8988T (cell line): ENCODE data around the gene FBN1.

Experiments used
- DNase-seq: peaks from one replicate; pipeline ENCODE4 v3.0.0; 2011

FBN1 gene

DNA sequence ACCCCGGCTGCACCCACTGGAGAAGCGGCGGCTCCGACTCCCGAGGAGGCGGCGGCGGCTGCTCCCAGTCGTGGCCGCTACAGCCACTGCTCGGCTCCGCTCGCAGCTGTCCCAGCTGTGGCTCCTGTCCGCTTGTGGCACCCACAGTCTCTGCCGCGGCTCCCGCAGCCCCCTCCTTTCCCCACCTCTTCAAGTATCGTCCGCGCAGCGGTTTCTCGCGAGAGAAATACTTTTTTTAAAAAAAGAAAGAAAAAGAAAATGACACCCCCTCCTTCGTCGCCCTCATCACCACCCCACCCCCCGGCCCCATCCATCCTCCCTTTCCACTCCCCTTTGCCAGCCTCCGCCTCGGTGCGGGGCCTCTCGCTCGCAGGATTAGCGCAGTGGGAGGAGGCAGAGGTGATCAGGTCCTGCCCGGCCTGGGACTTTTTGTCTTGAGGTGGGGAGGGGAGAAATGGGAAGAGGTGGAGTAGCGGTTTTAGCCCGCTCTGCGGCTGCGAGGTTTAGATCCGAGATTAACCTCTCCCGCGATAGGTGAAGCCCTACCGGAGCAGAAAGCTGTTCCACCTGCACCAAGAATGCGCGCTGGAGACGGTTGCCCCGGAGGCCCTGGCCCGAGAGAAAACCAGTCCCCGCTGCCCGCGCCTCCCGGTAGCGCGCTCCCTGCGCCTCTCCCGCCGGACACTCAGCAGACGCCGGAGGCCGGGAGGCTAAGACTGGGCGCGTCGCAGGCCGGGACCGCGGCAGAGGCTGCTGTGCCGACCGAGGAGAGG is at the start of gene FBN1:
Gene FBN1, minus strand, starts transcription at position 152 of the 773 bp plus-strand sequence. CDS start 940 bp downstream, outside the sequence.
- DNase-seq = peak; percentile 47

DNA sequence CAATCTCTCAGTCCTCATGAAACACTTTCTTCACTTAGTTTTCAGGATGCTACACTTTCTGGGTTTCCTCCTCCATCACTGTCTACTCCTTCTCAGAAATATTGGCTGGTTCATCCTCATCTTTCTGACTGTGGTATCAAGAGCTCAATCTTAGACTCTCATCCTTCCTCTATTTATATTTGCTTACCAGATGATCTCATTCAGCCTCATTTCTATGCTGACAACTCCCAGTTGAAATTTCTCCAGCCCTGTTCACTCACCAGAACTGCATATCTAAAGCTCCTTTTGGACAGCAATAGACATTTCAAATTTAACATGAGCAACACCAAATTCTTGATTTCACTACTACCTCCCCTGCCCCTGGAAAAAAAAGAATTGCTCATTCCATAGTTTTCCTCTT is 48.0 kb upstream of the FBN1 start:
- DNase-seq = no peak

DNA sequence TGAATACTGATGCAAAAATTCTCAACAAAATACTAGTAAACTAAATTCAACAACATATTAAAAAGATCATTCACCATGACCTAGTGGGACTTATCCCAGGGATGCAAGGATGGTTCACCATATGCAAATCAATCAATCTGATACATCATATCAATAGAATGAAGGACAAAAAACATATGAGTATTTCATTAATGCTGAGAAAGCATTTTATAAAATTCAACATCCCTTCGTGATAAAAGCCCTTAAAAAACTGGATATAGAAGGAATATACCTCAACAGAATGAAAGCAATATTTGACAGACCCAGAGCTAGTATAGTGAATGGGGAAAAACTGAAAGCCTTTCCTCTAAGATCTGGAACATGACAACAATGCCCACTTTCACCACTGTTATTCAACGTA is 43.0 kb upstream of the FBN1 start:
- DNase-seq = no peak

DNA sequence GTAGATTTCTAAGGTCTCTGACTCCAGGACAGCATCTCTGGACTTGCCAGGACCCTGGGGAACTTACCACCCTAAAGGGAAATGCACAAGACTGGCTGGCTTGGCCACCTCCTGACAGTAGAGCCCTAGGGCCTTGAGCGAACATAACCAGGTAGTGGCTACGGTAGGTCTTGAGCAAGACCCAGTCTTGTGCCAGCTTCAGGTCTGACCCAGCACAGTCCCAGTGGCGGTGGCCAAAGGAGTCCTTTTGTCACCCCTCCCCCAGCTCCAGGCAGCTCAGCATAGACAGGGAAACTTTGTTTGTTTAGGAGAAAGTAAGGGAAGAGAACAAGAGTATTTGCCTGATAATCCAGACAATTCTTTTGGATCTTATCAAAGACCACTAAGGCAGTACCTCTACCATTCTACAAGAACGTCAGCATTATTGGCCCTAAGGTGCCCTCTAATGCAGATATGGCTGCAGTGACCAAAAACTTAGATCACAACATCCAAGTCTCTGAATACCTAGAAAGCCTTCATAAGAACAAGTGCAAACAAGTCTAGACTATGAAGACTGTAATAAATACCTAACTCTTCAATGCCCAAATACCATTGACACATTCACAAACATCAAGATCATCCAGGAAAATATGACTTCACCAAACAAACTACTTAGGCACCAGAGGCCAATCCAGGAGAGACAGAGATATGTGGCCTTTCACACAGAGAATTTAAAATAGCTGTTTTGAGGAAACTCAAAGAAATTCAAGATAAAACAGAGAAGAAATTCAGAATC is 38.7 kb upstream of the FBN1 start:
- no peak for DNase-seq

DNA sequence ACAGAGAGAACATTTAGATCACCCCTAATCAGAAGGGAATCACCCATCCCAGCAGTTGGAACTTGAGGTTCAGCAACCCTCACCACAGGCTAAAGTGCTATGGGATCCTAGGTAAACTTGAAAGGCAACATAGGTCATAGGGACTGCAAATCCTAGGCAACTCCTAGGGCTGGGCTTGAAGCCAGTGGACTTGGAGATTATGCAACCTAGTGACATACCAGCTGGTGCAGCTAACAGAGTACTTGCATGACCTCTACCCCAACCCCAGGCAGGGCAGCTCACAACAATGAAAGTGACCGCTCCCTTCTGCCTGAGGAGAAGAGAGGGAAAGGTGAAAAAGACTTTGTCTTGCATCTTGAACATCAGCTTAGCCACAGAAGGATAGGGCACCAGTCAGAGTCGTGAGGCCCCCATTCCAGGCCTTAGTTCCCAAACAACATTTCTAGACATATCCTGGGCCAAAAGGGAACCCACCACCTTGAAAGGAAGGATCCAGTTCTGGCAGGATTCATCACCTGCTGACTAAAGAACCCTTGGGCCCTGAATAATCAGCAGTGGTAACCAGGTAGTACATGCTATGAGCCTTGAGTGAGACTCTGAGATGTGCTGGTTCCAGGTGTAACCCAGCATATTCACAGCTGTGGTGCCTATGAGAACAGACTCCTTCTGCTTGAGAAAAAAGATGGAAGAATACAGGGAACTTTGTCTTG is 37.6 kb upstream of the FBN1 start:
- DNase-seq = no peak

DNA sequence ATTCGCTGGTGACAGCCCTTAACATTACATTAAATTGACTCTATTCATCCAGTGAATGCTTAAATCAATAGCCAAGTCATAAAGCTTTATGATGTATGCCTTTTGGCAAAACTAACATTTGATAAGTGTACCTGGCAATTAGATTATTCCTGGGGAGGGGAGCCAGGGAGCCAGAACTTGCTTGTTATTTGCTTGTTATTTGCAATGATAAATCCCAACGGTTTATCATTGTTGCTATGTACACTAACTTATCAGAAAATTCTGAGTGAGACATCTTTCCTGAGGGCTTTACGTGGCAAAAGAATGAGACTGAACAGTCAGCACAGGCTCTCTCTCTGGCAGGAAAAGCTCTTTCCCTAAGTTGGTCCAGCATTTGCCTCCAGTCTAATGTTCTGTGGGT is 35.8 kb upstream of the FBN1 start:
- DNase-seq = no peak

DNA sequence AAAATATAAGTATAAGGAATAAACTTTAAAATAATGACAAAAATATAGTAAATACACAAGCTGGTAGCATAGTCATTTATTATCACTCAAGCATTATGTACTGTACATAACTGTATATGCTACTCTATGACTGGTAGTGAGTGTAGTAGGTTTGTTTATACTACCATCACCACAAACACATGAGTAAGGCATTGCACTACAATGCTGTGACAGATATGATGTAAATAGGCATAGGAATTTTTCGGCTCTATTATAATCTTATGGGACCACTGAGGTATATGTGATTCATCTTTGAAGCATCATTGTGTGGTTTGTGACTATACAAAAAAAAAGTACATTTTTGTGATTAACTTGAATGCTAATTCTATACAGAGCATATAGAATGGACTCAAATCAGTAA is 35.3 kb upstream of the FBN1 start:
- no peak for DNase-seq

DNA sequence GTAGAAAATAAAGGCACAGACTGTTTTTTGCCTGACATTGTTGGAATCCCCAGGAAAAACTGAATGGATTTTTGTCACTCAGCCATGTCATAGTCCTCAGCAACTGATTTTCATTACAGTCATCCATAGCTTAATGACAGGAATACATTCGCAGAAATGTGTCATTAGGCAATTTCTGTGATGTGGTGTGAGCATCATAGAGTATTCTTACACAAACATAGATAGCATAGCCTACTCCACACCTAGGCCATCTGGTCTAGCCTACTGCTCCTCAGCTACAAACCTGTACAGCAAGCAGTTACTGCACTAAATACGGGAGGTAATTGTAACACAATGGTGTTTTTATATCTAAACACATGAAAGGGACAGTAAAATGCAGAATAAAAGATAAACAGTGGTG is 34.4 kb upstream of the FBN1 start:
- DNase-seq = no peak

DNA sequence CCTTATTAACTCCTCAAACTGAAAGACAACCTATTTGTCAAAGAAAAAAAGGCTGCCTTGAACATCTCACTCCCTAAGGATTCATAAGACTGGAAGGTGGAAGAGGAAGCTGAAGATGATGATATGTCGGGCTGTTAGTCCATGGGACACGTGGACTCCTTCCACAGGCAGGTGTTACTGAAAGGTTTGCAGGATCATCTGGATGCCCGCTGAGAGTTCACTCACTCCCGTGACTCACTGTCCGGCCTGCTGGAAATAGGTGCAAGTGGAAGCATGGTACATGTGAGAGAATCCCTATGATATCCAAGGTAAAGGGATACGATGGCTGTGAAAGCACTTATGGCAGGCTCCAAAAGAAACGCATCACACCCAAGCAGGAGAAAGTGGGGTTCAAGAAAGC is 33.3 kb upstream of the FBN1 start:
- no peak for DNase-seq

DNA sequence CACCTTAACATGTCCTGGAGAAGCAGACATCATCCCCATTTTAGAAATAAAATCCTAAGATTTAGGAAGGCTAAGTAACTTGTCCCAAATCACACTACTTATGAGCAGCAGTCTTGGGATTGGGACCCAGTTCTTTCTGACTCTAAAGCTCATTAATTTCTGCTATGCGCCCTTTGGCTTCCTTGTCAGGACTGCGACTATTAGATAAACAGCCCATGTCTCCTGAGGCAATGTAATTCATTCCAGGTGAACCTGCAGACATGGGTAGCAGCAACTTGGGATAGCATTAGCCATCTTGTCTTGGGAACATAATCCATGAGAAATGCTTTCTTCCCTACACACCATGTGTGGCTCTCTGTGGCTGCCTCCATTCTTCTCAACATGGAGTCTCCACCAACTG is 32.3 kb upstream of the FBN1 start:
- DNase-seq = no peak

DNA sequence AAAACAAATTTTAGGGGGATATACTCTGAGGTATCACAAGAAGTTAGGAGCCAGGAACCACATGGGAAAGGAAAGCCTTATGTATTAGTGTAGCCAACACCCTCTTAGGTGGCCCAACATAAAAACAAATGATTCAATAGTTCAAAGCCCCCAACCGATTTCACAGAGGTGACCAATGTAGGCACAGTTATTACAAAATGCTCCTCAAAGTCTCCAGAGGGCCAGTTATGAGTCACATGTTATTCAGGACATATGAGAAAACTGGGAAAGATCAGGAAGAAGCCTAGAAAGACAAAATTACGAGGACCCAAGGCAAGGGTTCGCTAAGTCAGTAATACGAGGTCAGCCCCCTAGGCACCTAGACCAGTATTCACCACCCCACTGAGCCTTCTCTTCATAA is 29.9 kb upstream of the FBN1 start:
- no peak for DNase-seq

DNA sequence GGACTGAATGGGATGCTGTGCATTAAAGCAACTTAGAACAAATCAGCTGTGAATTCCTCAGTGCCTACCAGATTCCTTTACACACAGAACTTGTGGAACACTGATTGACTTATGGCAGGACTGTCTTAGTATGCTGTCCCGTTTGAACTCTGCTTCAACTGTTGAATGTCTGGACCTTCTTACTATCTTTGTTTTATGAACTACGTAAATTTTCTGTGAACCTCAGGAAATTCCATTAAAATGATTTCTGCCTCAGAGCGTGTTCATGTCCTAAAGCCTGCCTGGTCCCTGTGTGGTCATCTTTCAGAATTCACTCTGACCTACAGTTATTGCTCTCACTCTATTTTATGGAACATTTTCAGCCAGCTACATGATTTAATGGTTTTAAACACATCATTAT is 29.4 kb upstream of the FBN1 start:
- no peak for DNase-seq

DNA sequence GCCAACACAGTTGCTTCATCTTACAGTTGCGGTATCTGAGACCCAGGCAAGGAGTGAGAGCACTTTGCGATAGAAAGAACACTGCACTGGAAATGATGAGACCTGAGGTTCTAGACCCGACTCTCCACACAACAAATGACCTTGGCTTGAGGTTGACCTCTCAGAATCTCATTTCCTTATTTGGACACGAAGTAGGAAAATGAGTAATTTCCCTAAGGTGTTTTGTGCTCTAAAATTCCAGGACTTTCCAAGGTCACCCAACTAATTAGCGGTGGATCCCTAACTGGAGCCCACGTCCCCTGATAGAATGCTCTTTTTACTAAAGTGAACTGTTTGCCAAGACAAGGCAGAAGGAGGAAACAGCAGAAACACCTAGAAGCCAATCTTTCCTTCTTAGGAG is 26.7 kb upstream of the FBN1 start:
- DNase-seq = no peak

DNA sequence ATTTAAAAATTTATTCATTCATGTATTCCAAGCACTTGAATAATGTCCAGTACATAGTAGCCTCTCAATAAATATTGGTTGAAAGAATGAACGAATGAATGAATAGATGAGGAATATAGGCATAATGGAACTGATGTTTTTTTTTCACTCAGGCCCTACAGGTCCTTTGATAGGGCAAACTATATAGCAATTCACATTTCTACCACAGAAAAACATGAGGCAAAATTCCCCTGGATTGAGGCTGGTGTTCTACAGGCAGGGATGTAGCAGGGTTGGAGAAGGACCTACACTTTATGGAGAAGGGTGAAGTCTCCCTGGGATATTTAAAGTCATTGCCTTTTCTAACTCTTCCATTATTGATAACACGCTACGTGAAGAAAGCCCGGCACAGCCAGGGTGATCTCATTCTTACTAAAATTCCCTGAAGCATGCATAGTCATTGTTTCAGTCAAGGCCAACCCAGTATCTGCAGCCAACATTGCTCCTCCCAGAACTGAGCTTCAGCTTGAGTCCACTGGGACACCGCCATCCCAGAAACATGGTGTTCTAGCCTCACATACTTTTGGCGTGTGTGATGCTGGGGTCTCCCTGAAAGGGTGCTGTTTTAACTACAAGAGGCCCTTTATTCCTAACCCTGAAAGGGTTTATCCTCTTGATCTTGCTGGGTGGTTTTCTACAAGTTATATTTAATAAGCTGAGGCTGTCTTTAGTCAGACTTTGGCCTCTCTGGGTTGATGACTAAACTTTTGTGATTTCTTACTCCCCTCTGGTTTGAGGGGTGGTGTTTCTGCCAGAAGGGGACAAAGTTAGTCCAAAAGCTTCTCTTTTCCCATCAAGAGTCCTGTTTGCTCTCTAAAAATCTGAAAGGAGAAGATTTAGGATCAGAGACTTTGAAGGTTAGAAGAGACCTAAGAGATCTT is 25.9 kb upstream of the FBN1 start:
- no peak for DNase-seq

DNA sequence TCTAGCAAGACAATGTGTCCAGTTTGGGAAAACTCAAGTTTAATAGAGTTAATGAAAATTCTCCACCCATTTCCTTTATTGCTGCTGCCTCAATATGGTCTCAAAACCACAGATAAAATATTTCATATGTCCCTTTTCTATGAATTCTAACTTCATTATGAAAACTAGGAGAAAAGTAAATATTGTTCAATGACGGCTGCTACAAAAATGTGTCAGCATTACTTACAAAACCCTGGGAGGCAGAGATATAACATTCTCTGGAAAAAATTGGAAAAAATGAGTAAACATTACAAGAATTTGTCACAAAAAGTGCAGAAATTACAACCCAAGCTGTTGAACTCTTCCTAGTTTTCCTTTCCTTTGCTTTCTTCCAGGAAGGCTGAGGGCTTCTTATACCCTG is 22.2 kb upstream of the FBN1 start:
- DNase-seq = no peak

DNA sequence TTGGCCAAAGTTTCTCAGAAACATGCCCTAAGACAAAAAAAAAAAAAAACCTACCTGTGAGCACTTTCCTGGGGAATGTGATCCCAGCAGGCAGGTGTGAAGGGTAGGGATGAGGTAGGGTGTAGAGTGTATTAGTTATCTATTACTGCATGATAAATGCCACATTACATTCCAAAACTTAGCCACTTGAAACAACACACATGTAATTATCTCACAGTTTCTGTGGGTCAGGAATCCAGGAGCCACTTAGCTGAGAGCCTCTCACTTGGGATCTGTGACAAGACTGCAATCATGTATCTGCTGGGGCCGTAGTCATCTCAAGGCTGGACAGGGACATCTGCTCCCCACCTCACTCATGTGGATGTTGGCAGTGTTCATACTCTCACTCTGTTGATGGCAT is 18.9 kb upstream of the FBN1 start:
- DNase-seq = no peak

DNA sequence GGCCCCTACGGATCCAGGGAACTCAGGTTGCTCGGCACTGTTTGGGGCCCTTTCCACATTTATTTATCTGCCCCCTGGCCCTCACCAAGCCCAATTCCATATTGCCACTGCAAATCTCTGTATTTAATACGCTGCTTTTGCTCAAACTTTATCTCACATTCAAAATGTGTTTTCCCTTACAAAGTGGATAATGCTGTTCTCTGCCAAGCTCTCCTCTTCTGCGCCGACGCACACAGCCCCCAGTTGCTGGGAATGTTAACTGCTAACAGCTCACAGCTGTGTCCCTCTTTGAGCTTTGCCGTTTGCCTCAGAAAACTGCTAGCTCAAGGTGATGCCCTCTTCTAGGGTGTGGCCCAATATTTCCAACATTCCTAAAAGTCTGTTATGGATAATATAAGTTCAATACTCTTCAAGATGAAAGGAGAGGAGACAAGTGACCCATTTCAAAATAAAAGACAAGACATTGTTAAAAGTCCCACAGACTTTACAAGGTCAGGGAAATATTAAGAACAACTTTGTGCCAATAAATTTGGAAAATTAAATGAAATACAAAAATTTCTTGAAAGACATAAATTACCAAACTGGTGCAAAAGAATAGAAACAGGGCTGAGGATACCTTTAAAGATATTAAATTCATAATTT is 12.6 kb upstream of the FBN1 start:
- no peak for DNase-seq

DNA sequence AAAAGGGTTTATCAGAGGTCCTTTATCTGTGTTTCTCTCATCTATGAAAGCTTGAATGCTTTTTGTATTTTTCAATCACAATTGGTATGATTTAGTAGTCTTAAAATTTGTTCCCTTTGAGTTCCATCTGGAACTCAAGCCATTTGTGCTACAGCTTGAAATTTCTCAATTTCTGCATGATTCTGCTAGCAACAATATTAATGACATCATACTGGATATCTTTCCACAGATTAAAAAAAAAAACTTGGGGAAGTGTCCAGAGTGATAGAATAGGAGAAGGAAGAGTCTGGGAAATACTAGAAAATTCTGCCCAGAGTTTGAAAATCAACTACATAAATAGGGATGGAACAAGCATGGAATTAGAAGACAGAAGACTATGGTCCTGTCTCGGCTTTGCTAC is 9.3 kb upstream of the FBN1 start:
- DNase-seq = no peak

DNA sequence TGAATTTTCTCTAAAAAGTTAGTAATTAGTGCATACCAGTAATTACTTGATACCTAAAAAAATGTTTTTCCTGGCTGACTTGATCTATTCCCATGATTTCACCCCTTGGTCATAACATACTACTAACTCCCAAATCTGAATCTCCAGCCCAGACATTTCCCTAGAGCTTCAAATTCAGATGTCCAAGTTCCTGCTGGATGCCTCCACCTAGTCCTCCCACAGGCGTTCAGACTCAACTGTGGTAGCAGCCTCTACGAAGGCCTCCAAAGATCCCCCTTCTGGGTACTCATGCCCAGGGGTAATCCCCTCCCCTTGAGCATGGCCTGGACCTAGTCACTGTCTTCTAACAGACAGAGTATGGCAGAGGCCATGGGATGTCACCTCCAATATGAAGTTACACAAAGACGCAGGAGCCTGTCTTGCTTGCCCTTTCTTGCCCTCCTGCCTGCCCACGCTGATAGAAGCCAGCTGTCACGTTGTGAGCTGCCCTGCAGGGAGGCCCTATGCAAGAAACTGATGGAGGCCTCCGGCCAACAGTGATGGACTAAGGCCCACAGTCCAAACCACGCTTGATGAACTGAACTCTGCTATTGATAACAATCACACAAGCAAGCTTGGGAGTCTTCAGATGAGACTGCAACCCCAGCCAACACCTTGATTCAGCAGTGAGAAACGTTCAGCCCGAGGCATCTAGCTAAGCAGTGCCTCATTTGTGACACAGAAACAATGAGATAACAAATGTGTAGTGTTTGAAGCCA is 8.6 kb upstream of the FBN1 start:
- DNase-seq = no peak

DNA sequence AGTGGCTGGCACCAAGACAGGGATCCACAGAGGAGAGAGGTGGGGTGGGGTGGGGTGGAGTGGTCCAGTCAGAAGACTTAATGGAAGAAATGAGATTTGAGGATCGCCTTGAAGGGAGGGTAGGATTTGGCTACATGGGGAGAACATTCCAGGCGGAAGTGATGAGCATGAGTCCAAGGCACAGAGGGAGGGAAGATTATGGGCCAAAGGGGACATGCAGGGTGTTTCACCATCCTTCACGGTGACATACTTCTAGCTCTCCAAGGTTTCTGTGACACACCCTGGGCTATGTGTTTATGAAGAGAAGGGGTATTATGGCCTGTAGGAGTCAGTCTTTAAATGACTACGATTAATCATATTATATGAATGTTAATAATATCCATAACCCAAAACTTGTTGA is 7.7 kb upstream of the FBN1 start:
- DNase-seq = no peak

DNA sequence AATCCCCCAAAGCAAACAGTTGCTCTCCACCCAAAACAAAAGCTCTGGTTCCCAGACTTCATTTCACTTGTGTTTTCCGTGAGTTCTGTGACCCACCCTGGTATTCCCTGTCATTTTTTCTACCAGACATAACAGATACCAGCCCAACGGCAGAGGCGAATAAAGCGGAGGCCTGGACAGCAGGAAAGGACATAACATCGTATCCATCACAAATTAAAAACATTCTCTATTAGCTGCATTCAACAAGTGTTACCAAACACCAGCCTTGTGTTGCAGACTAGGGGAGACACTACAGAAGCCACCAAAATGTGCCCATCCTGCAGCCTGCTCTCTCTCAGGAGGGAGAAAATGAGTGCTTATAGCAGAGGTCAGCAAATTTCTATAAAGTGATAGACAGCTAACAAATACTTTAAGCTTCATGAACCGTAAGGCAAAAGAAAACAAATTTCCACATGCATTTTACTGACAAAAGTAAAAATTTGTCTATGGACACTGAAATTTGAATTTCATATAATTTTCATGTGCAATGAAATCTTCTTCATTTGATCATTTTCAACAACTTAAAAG is 7.1 kb upstream of the FBN1 start:
- no peak for DNase-seq
